IMR-90 (cell line): ENCODE data around the gene NRP2. TPM values are rescaled to one million over a fixed set of nuclear protein-coding genes. Genes with fewer than 3 reads are reported as not detected.

ENCODE experiments used
- ATAC-seq: fragments of 200-7000 bp; cut with Tn5 transposase; 2 replicates; pipeline ENCODE4 v1.9.1; 2020; ENCODE audit warnings: low read depth, mild to moderate bottlenecking, moderate library complexity
- BruUV-seq: library from RNA; stranded (reverse); fragments of 400-500 nt; replicated peaks from 2 replicates; lab custom pipeline; 2021; lab: Mats Ljungman, UMichigan
- CTCF ChIA-PET: fragments of 300-600 bp; formaldehyde crosslinking; extraction: SDS; loops from one replicate; lab custom pipeline; 2021; ENCODE audit warnings: antibody characterized with exemption; lab: Yijun Ruan, JAX
- POLR2A ChIA-PET: fragments of 300-600 bp; sonication (Branson Sonifier 250); formaldehyde crosslinking; loops from one replicate; lab custom pipeline; 2022; ENCODE audit warnings: antibody characterized with exemption; ENCODE audit not compliant: unreplicated experiment; lab: Charles Lee
- DNase-seq: peaks from one replicate; pipeline ENCODE4 v3.0.0; 2013
- H2AFZ ChIP-seq: replicated peaks from 2 replicates; pipeline ENCODE3; 2013; ENCODE audit warnings: low read length, mild to moderate bottlenecking; ENCODE audit not compliant: poor library complexity
- H2AK5ac ChIP-seq: 2 replicates; pipeline ENCODE4 v1.6.1; 2013; ENCODE audit warnings: low read depth, low read length, inconsistent platforms
- H2AK9ac ChIP-seq: replicated peaks from 2 replicates; pipeline ENCODE3; 2013; ENCODE audit warnings: mild to moderate bottlenecking, low read depth, low read length, moderate library complexity; ENCODE audit not compliant: poor library complexity
- H2BK120ac ChIP-seq: 2 replicates; pipeline ENCODE4 v1.6.1; 2013; ENCODE audit warnings: low read depth, low read length, inconsistent platforms
- H2BK15ac ChIP-seq: 3 replicates; pipeline ENCODE4 v1.6.1; 2013; ENCODE audit warnings: low read depth, low read length, inconsistent platforms
- H2BK20ac ChIP-seq: 2 replicates; pipeline ENCODE4 v1.6.1; 2013; ENCODE audit warnings: low read depth, mild to moderate bottlenecking, inconsistent platforms, low read length, moderate library complexity
- H2BK5ac ChIP-seq: 2 replicates; pipeline ENCODE4 v1.6.1; 2013; ENCODE audit warnings: mild to moderate bottlenecking, low read depth, low read length, inconsistent platforms; ENCODE audit not compliant: poor library complexity, severe bottlenecking
- H3K14ac ChIP-seq: replicated peaks from 2 replicates; pipeline ENCODE4 v1.6.1; 2013; ENCODE audit warnings: low read depth, low read length, inconsistent platforms
- H3K18ac ChIP-seq: 2 replicates; pipeline ENCODE4 v1.6.1; 2013; ENCODE audit warnings: low read depth, low read length, control low read depth
- H3K23ac ChIP-seq: 2 replicates; pipeline ENCODE4 v1.6.1; 2013; ENCODE audit warnings: low read depth, low read length, inconsistent platforms
- H3K27ac ChIP-seq: 2 replicates; pipeline ENCODE4 v1.5.1; 2013; ENCODE audit warnings: mild to moderate bottlenecking, control low read depth, low read length; ENCODE audit not compliant: insufficient read depth
- H3K27me3 ChIP-seq: 2 replicates; pipeline ENCODE4 v1.6.1; 2013; ENCODE audit warnings: low read length; ENCODE audit not compliant: control insufficient read depth, insufficient read depth
- H3K36me3 ChIP-seq: 2 replicates; pipeline ENCODE4 v1.6.1; 2013; ENCODE audit warnings: low read length, mixed read lengths; ENCODE audit not compliant: control insufficient read depth, insufficient read depth
- H3K4ac ChIP-seq: 2 replicates; pipeline ENCODE4 v1.6.1; 2013; ENCODE audit warnings: low read depth, low read length, inconsistent platforms
- H3K4me1 ChIP-seq: 2 replicates; pipeline ENCODE4 v1.6.1; 2013; ENCODE audit warnings: low read length, mixed read lengths; ENCODE audit not compliant: control insufficient read depth, insufficient read depth
- H3K4me2 ChIP-seq: 2 replicates; pipeline ENCODE4 v1.6.1; 2013; ENCODE audit warnings: low read depth, mild to moderate bottlenecking, control low read depth, low read length, moderate library complexity
- H3K4me3 ChIP-seq: 2 replicates; pipeline ENCODE4 v1.5.1; 2013; ENCODE audit warnings: low read depth, mild to moderate bottlenecking, control low read depth, low read length, moderate library complexity; ENCODE audit not compliant: insufficient read depth
- H3K56ac ChIP-seq: 2 replicates; pipeline ENCODE4 v1.6.1; 2013; ENCODE audit warnings: low read length, inconsistent platforms; ENCODE audit not compliant: insufficient read depth; ENCODE audit errors: extremely low read depth
- H3K79me1 ChIP-seq, 2 experiments: 2 replicates each; pipeline ENCODE4 v1.6.1; 2013; ENCODE audit warnings: low read length in 2 of 2, inconsistent platforms in 1 of 2, low read depth in 1 of 2
- H3K9ac ChIP-seq: 2 replicates; pipeline ENCODE4 v1.6.1; 2013; ENCODE audit warnings: low read depth, low read length, control low read depth
- H3K9me1 ChIP-seq: 2 replicates; pipeline ENCODE4 v1.6.1; 2013; ENCODE audit warnings: low read length, inconsistent platforms; ENCODE audit not compliant: insufficient read depth
- H3K9me3 ChIP-seq: 2 replicates; pipeline ENCODE4 v1.6.1; 2013; ENCODE audit warnings: low read length; ENCODE audit not compliant: control insufficient read depth, insufficient read depth
- H4K20me1 ChIP-seq: 2 replicates; pipeline ENCODE4 v1.6.1; 2013; ENCODE audit warnings: low read length, inconsistent platforms; ENCODE audit not compliant: insufficient read depth
- H4K5ac ChIP-seq: 2 replicates; pipeline ENCODE4 v1.6.1; 2013; ENCODE audit warnings: mild to moderate bottlenecking, low read depth, low read length, control low read depth
- H4K8ac ChIP-seq, 2 experiments: 2 replicates each; pipeline ENCODE4 v1.6.1; 2013; ENCODE audit warnings: low read depth in 2 of 2, low read length in 2 of 2, control low read depth in 1 of 2, inconsistent platforms in 1 of 2
- H4K91ac ChIP-seq: 2 replicates; pipeline ENCODE4 v1.6.1; 2013; ENCODE audit warnings: low read depth, low read length, inconsistent platforms; ENCODE audit not compliant: insufficient read depth
- CHD1 ChIP-seq: IDR thresholded peaks from 2 replicates; pipeline ENCODE4 v1.6.1; 2012; ENCODE audit warnings: low read depth, low read length, improper control_type of control experiment
- FOS ChIP-seq: fragments of 150-350 bp; IDR thresholded peaks from 2 replicates; pipeline ENCODE4 v1.6.1; 2016; ENCODE audit warnings: low read depth, low read length
- RAD21 ChIP-seq: IDR thresholded peaks from 2 replicates; pipeline ENCODE4 v1.6.1; 2012; ENCODE audit warnings: low read length, improper control_type of control experiment
- SMC3 ChIP-seq: fragments of 150-350 bp; IDR thresholded peaks from 2 replicates; pipeline ENCODE4 v1.6.1; 2016; ENCODE audit warnings: low read depth, mild to moderate bottlenecking, antibody characterized with exemption, low read length, moderate library complexity
- dilution Hi-C: fragments of 300-500 bp; cut with HindIII; formaldehyde crosslinking; loops from one replicate; pipeline ENCODE4 v1.14.3; 2018; ENCODE audit warnings: low sequenced_read_pairs; ENCODE audit not compliant: unreplicated experiment
- in situ Hi-C: fragments of 300-500 bp; cut with MboI; formaldehyde crosslinking; loops from 3 replicates; pipeline ENCODE4 v1.14.3; 2019; ENCODE audit warnings: low sequenced_read_pairs, inconsistent platforms, mixed read lengths
- intact Hi-C: fragments of 100-400 bp; cut with micrococcal nuclease; formaldehyde crosslinking; loops from 2 replicates; pipeline ENCODE4 v1.10.0; 2022
- polyA plus RNA-seq, 3 experiments: library from polyadenylated mRNA; depleted of rRNA; stranded (reverse); fragments of >200 nt; gene quantifications; 2 replicates each; pipeline ENCODE4 v1.2.3, GENCODE V29; 2012; ENCODE audit warnings: low replicate concordance in 1 of 3
- total RNA-seq: library from RNA; depleted of rRNA; stranded (reverse); fragments of >200 nt; gene quantifications from 2 replicates; pipeline ENCODE4 v1.2.3, GENCODE V29; 2012

The NRP2 gene
- total and polyA plus RNA-seq, 2 of the 4 experiments (the other 2 are of a cell fraction), result 46.4 to 51.3 TPM

GRCh38 chr2:205816268-205816667 lies 134.0 kb downstream of the NRP2 start:
- Histone ChIP-seq H3K79me1 (no peaks in the 10 kb centered on the region), H3K9me3 (no peaks in the 10 kb centered on the region), H4K91ac (no peak overlapping the region), H3K9me1 (no peaks in the 10 kb centered on the region), H3K18ac (no peak overlapping the region), H3K4ac (no peak overlapping the region), H2BK20ac (no peak overlapping the region), H2AK9ac (no peak overlapping the region), H3K27me3 (peaks cover 29% of the 10 kb centered on the region), H2BK15ac (no peak overlapping the region), H3K14ac (no peak overlapping the region), H2AFZ (no peak overlapping the region), H3K4me1 (no peaks in the 10 kb centered on the region), H2BK5ac (no peak overlapping the region), H4K5ac (no peak overlapping the region), H3K36me3 (no peaks in the 10 kb centered on the region), H3K4me2 (no peak overlapping the region), H2BK120ac (no peak overlapping the region), H3K56ac (no peak overlapping the region), H3K4me3 (no peak overlapping the region), H4K20me1 (no peaks in the 10 kb centered on the region), H3K9ac (no peak overlapping the region), H4K8ac (no peak overlapping the region), H3K27ac (no peak overlapping the region), H2AK5ac (no peak overlapping the region), H3K23ac (no peak overlapping the region)
- in situ Hi-C loops, result no loop called here
- dilution Hi-C loops, result no loop called here
- no TSS peak for BruUV-seq
- ChIA-PET POLR2A (no interaction called here), CTCF (interaction anchor here (0.6 kb wide), 1 partner anchor 46 kb away, joined by 3 read pairs; no protein-coding TSS in a partner anchor)
- ATAC-seq, result no peak
- intact Hi-C loops, result no loop called here
- no peak for DNase-seq
- no peak for TF ChIP-seq FOS
- TF ChIP-seq SMC3, result no peak
- TF ChIP-seq RAD21, result no peak
- no peak for TF ChIP-seq CHD1
